CD4-positive, alpha-beta T cell treated with Interleukin-15 for 1 hour (primary cell): ENCODE data around the gene DOCK11.
A peak's percentile ranks its signal among the peaks of the same experiment; 100 is the strongest.
"Not testable (repeated sequence)": the region's sequence is repeated elsewhere in the genome, so short reads cannot be mapped to it uniquely, and the experiment has no call there.

Experiments
- DNase-seq: peaks from one replicate; pipeline ENCODE4 v3.0.0-alpha.2; 2020

DOCK11 gene

DNA sequence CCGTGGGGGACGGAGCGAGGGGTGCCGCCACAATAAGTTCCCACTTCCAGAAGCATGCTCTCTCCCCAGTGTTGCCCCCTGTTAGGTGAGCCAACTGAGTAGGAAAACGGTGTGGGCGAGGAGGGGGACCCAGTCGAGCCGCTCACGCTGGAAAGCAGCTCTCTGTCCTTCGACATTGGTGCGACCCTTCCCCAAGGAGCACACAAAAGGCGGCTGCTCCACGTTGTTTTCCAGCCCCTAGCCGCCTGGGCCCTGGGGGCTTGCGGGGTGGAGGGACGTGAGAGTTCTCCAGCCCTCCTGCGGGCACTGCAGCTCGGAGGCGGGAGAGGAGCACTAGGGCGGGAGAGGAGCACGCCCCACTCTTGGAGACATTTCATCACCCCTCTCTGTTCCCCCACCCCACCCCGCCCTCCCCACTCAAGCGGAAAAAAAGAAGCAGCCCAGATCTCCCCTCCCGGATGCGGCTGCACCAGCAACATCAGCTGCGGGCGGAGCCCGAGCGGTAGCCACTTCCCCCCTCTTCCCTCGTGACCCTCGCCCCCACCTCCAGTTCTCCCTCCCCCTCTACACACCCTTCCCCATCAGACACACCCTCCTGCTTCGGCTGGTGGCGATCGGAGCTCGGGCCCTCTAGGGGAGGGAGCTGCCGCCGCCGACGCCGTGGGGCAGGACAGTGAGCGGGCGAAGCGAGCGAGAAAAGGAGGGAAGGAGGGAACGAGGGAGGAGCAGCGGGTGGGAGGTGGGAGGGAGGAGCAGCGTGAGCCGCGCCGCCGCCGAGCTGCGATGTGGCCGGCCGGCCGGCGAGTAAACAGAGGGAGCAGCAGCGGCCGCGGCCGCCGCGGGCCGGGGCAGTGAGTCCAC, at the start of gene DOCK11:
Gene DOCK11 (plus strand): TSS at position 755 of the 861 bp plus-strand sequence. CDS start 157 bp downstream, outside the sequence.
- peak; percentile 90 for DNase-seq

DNA sequence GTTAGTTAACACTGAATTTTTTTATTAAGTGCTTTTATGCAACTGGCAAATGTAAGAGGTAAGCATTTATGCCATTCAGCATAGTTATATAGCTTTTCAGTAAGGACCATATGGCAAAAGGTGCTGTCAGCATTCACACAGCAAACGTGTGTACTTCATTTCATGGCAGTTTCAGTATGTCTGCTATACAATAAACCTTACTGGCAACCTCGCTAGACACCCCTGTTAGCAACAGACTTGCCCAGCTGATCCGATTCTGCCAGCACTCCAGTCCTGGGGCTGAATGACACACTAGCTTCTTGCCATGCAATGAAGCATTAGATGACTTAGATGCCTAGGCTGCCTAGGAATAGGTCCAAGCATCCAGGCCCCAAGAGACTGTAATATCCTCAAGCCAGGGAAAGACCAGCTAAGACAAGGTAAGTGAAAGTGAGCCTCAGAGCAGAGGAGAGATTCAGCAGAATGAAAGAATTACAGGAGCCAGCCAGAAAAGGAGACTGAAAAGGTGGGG, 47.3 kb upstream of the DOCK11 start:
- no peak for DNase-seq

DNA sequence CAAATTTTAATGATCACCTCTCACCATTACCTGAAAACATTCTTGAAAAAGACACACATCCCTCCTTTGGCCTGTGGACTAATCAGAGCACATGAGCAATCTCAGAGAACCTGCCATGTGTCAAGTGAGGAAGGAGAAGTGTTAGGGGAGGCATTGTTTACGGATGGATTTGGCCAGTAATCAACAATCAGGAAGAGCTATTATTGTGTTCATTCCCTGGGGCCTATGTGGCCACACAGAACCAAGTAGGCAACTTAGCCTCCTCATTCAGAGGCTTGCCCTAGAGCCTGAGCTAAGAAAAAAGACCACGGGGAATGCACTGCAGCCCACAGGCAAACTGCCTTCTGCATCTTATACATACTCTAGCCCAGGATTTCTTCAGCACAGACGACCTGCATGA, 40.6 kb upstream of the DOCK11 start:
- DNase-seq: no peak

DNA sequence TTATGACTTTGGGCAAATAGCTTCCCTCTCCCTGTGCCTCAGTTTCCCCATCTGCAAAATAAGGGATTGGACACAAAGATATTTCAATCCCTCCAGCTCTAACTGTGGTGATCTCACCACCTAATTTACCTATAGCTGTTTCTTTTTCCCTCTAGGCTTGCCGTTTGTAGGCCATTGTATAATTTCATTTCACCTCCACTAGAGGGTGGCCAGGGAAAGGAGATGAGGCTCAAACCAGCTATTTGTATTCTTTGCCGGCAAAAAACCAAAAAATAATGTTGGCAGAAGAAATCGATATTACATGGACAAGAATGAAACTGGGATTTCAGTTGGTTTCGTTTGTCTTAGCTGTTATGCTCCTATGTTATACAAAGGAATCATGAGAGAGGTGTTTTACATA, 36.1 kb upstream of the DOCK11 start:
- DNase-seq: no peak

DNA sequence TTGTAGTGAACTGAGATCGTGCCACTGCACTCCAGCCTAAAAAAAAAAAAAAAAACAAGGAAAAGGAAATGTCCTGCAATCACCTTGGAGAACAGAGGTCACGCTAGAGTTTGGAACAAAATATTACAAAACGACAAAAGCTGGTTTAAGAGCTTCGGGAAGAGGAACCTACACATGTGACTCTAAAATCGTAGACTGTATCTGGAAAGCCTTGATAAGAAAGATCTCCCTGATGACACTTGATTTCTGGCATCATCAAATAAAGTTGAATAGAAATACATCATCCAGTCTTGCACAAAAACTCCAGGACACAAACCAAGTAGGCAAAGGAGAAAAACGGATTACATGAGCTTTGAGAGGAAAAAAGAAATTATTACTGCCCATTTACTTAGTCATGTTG, 31.1 kb upstream of the DOCK11 start:
- no peak for DNase-seq

DNA sequence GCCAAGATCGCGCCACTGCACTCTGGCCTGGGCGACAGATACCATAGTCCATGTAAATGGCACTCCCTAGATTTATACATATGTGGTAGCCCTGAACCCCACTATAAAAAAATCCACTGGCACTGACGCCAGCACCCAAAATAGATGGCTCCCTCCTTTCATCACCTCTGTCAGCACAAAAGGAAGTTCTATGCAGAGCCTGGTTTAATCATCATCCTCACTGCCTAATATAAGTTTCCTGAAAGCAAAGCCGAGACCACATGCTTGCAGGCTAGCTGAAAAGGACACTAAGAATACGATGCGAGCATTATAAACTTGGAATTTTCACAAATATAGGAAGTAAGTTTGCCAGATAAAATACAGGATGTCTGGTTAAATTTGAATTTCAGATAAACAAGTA, 27.5 kb upstream of the DOCK11 start:
- no peak for DNase-seq

DNA sequence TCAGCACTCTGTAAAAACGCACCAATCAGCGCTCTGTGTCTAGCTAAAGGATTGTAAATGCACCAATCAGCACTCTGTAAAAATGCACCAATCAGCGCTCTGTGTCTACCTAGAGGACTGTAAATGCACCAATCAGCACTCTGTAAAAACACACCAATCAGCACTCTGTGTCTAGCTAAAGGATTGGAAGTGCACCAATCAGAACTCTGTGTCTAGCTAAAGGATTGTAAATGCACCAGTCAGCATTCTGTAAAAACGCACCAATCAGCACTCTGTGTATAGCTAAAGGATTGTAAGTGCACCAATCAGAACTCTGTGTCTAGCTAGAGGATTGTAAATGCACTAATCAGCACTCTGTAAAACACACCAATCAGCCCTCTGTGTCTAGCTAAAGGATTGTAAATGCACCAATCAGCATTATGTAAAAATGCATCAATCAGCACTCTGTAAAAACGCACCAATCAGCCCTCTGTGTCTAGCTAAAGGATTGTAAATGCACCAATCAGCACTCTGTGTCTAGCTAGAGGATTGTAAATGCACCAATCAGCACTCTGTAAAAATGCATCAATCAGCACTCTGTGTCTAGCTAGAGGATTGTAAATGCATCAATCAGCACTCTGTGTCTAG, 24.8 kb upstream of the DOCK11 start:
- not testable (repeated sequence) for DNase-seq

DNA sequence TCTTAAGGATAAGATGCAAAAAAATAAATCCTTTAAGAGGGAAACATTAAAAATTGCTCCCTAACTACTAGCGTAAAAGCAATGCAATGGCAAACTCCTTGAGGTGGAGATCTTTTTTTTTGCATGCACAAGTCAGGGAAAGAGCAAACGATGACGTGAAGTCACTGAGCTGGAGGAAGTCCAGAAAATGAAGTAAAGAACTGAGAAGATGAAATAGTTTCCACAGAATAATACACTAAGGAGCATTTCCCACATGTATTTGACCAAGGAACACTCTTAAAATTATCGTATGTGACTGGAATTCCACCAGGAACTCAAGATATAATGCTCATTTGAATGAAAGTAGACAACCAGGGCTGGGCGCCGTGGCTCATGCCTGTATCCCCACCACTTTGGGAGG, 21.0 kb upstream of the DOCK11 start:
- no peak for DNase-seq

DNA sequence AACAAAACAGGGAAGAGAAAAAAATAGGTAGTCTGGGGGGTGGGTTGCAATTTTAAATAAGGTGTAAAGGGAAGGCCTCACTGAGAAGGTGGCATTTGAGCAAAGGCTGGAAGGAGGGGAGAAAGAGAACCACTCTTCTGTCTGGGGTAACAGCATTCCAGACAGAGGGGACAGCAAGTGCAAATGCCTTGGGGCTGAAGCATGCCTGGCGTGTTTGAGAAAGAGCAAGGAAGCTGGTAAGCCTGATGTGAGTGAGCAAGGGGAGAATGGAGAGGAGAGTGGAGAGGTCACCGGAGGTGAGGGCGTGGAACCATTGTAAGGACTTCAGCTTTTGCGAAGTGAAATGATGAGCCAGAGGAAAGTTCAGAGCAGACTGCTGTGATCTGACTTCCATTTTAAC, 19.7 kb upstream of the DOCK11 start:
- no peak for DNase-seq

DNA sequence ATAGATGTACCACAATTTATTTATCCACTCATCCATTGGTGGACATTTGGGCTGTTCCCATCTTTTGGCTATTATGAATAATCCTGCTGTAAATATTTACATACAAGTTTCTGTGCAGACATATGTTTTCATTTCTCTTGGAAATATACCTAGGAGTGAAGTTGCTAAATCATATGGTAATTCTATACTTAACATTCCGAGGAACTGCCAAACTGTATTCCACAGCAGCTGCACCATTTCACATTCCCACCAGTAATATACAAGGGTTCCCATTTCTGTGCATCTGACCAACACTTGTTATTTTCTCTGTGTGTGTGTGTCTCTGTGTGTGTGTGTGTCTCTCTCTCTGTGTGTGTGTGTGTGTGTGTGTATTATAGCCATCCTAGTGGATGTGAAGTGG, 15.4 kb upstream of the DOCK11 start:
- DNase-seq: no peak

DNA sequence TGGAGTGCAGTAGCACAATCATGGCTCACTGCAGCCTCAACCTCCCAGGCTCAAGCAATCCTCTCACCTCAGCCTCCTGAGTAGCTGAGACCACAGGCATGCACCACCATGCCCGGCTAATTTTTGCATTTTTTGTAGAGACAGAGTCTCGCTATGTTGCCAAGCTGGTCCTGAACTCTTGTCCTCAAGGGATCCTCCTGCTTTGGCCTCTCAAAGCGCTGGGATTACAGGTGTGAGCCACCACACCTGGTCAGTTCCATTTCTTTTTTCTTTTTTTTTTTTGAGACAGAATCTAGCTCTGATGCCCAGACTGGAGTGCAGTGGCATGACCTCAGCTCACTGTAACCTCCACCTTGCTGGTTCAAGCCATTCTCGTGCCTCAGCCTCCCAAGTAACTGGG, 13.2 kb upstream of the DOCK11 start:
- not testable (repeated sequence) for DNase-seq

DNA sequence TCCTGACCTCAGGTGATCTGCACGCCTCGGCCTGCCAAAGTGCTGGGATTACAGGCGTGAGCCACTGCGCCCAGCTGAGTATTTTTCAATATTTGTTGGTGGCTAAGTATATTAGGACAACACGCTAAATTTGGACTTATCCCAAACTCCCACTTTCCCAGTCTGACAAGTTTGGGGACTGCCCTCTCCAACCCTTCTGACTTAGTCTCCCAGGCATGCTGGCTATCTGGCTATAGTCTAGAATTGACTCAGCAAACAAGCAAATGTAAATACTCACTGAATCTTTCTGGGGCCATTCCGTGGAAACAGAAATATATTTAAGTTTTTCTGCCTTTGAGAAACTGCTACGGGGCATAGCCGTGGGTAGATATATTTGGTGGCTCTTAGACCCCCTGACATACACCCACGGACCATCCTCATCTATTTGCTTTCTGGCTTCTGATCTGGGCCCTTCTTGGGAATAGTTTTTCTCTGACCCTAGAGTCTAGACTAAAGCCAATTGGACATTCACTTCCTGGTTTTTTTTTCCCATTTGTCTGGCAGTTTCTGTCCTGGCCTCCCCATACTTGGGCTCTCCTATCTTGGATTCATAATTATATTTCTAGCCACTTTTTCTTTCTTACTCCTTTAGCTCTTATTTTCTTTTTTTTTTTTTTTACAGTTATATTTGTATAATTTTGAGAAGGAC, 11.3 kb upstream of the DOCK11 start:
- no peak for DNase-seq

DNA sequence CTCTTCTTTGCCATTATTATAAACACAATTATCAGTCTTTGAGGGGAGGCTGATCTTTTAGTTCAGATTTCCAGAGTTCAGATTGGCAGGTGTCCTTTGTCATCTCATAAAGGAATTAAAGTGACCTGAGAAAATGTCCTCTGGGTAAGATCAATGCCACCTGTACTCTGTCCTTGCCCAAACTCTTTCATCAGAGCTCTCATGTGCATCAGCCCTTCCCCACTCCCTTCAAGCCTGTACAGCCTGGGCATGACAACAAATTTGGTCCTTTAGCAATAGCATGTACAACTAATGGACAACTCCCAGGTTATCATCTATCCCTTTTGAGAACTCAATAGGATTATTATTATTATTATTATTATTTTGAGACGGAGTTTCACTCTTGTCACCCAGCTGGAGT, 8.9 kb upstream of the DOCK11 start:
- DNase-seq: not testable (repeated sequence)

DNA sequence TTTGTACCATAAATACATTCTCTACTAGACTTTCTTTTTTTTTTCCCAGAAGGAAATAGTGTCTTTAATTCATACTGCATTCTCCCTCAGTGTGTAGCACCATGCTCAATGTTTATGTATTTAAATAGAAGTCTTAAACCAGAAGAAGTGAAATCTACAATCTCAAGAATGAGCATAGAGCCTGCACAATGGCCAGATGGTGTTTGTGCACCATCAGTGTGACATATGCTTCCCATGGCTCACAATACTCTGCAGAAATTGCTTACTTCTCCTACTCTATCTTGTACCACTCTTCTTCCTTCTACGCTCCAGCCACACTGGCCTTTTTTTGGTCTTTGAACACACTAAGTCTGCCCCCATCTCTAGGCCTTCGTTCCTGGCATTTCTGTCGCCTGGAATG, 2.6 kb upstream of the DOCK11 start:
- DNase-seq: no peak

DNA sequence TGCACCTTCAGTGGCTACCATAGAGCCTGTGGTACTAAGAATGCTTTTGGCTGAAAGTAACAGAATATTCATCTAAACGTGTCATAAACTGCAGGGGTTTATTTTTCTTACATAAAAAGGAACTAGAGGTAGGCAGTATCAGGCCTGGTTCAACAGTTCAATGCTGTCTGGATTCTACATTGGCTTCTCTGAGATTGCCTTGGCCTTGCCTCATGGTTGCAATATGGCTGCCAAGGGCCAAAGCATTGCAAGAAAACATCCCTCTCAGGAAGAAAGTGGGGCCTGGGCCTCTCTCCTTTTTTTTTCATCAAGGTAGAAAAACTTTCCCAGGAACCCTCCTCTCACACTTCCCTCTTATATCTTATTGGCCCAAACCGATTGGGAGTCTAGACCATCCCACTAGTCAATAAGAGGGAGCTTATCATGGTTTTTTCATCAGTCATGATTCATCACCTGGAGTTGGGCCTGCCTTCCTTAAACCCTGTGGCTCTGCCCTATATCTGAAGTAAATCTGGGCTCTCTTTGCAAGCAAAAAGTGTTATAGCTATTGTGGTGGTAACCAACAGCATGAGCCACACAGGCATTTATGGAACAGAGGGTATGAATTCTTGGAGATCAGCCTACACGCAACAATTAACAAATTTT, 1.8 kb upstream of the DOCK11 start:
- no peak for DNase-seq

DNA sequence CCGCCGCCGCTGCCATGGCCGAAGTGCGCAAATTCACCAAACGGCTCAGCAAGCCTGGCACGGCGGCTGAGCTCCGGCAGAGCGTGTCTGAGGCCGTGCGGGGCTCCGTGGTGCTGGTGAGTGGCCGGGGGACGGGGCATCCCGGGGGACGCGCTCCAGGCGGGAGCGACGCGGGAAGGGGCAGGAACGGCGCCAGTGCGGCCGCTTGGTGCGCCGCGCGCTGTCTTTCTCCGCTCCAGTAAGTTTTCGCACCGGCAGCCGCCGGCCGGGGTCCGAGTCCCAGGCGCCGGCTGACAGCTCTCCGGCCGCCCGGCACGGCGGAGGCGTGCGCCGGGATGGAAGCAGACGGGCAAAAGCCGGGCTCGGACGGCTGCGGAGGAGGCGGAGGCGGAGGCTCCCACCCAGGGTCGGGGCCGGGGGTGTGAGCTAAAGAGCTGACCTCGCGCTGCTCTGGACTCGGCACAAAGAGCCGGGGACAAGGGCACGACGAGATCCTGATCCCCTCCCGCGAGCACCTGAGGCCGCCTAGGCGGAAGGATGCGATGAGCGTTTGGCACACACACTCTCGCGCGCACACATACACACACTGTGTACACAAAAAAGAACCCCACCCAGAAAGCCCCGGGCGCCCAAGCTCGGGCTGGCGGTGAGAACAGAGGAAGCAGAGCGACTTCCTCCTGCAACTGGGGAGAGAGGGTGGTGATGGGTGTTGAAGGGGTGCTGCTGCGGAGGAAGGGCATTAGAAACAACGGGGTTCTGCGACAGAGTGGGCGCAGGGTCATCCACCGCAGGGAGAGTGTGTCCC, 545 bp downstream of the DOCK11 start:
- DNase-seq: peak; percentile 86

DNA sequence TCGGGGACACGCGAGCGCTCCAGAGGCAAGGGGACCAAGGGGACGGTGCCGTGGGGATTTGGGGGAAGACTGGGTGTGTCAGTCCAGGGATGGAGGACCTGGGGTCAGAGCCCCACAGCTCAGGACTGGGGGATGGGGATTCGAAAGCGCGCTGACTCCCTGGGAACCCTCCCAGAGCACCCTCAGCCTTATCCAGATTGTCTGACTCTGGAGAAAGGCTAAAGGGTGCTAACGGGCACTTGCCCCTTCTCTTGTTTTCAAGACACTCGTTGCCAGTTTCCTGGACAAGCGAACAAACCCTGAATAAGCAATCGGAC, 1.1 kb downstream of the DOCK11 start:
- no peak for DNase-seq

DNA sequence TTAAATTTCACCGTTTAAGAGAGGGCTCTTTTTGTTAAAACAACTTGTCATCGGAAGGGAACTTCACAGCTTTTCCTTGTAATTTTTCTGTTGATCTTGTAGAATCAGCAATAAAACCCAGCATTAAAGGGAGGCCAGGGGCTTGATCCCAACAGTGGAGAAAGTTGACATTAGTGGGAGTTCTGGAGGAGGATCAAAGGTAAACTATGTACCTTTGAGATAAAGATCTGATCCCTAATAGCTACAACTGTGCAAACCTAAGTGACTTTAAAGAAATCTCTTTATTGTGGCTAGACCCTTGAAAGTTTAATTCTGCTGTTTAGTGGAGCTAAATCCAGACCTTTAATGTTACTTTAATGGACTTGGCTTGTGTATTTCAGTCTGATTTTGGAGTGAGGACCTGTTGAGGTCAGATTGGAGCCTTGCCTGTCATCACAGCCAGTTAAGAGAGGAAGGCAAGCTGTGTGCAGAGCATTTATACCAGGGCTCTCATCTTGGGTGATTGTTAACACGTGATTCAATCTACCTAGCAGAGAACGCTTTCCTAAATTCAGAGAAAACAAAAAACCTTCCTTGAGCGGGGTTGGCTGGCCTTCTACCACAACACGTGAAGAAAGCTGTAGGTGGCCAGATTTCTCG, 1.7 kb downstream of the DOCK11 start:
- peak; percentile 47 for DNase-seq

DNA sequence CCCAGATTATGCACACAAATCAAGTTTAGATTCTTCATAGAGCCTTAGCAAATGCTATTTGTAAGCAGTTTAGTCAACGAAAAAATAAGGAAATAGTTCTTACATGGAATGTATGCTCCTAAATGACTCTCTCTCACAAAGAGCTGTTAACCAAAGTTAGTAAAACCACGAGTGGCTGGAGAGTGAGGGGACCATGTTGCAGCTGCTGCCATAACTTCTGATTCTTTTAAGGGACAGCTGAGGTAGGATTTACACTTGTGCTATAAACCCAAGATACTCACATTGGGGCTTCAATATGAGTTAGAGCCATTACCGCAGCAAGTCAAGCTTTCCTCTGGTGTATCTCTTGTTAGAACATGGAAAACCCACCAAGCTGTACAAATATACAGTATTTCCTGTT, 2.7 kb downstream of the DOCK11 start:
- no peak for DNase-seq

DNA sequence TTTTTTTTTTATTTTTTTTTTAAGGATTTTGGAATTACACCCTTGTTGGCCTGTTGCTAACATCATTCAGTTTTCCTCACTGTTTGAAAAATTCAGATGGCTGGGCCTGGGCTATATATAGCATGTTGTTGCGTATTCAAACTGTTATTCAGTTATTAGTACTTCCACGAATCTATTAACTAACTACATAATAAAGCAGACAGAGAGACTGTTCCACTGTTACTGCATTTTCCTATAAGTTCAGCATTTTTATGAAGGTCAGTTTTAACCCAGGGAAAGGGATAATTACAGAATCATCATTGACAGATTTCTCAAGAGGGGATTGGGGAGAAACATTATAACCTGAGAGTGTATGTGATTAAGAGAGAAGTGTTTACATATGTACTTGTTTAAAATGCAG, 3.1 kb downstream of the DOCK11 start:
- DNase-seq: no peak

DNA sequence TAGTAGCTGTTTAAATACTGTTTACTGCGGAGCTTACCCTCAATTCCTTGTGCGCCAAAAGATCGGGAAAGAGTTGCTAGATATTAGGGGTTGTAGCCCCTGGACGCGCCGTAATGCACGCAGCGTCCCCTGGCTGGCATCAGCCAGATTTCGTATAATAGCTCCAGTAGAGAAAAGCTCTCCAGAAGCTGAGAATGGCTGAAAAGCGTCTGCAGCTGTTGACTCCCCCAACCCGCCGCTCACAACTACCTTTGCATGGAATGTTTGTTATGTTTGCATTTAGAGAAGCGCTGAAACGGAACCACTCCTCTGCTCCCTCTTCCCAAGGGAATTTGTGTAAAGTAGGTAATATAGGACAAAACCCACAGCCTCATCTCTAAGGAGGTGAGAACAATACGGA, 3.7 kb downstream of the DOCK11 start:
- DNase-seq: no peak

DNA sequence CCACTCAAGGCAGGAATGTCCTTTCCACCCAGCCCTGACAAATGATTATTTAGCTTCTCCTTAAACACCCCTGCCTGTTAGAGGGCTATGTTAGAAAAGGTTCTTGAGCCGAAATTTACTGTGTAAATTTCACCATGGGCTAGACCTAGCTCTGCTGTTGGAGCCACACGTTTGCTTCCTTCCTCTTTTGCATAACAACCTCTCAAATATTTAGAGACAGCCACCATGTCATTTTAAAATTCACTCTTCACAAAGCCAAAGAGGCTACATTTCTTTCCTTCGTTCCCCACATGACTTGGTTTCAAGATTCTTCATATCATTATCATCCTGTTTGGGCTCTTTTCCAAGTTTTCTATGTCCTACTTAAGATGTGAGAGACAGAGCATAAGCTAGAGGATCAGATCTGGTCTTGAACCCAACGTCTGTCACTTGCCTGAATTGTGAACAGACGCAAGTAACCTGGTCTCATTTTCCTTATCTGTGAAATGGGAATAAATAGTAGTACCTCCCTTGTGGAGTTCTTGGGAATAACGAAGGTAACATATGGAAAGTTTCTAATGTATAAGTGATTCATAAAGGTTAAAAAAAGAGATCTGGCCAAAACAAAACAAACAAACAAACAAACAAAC, 6.7 kb downstream of the DOCK11 start:
- no peak for DNase-seq
